K562 (cell line): ENCODE measurements around the gene WNT7A. TPM values are rescaled to one million over a fixed set of nuclear protein-coding genes. Genes with fewer than 3 reads are reported as not detected.

ENCODE experiments used
- ATAC-seq: fragments of 200-7000 bp; cut with Tn5 transposase; 3 replicates; pipeline ENCODE4 v1.9.1; 2020; ENCODE audit warnings: moderate library complexity
- BruUV-seq: library from RNA; stranded (reverse); fragments of 400-500 nt; replicated peaks from 2 replicates; lab custom pipeline; 2021; lab: Mats Ljungman, UMichigan
- CTCF ChIA-PET: fragments of 300-600 bp; formaldehyde crosslinking; extraction: SDS; loops from one replicate; lab custom pipeline; 2021; ENCODE audit warnings: low intra/inter-chr PET ratio; lab: Yijun Ruan, JAX
- POLR2A ChIA-PET: fragments of 300-600, 350-650 bp; sonication (Branson Sonifier 250); formaldehyde crosslinking; extraction: SDS; loops from one replicate; lab custom pipeline; 2021; ENCODE audit warnings: antibody characterized with exemption, inconsistent platforms; lab: Yijun Ruan, JAX
- DNase-seq, 4 experiments: peaks; one replicate each; pipeline versions ENCODE4 v3.0.0 to v3.0.0-alpha.2; 2011 to 2018; ENCODE audit warnings: low spot score in 3 of 4, mixed read lengths in 3 of 4; ENCODE audit errors: extremely low read depth in 1 of 4
- FAIRE-seq: peaks from 2 replicates; lab custom pipeline; 2011; peaks lifted over from hg19 to GRCh38; lab: Jason Lieb, UNC
- H2AFZ ChIP-seq: 2 replicates; pipeline ENCODE4 v1.6.0; 2011; ENCODE audit warnings: low read depth, low read length, control low read depth, inconsistent platforms
- H3K27ac ChIP-seq: fragments of 200-600 bp; 3 replicates; pipeline ENCODE4 v1.8.0; 2011; ENCODE audit warnings: low read depth, mild to moderate bottlenecking, control low read depth, inconsistent platforms, low read length, moderate library complexity, mixed read lengths; ENCODE audit errors: extremely low read depth
- H3K27me3 ChIP-seq, 2 experiments: fragments of 300-600 bp in 1 of 2; 2 replicates in 1 of 2; 3 replicates in 1 of 2; pipeline versions ENCODE4 v1.6.0 to v1.8.0; 2011; ENCODE audit warnings: inconsistent platforms in 2 of 2, low read length in 2 of 2, mild to moderate bottlenecking in 1 of 2, mixed read lengths in 1 of 2, moderate library complexity in 1 of 2; ENCODE audit not compliant: control insufficient read depth in 2 of 2, insufficient read depth in 2 of 2
- H3K36me3 ChIP-seq: fragments of 300-600 bp; 3 replicates; pipeline ENCODE4 v1.8.0; 2011; ENCODE audit warnings: mild to moderate bottlenecking, low read length, inconsistent platforms; ENCODE audit not compliant: control insufficient read depth, insufficient read depth
- H3K4me1 ChIP-seq, 2 experiments: fragments of 200-600 bp in 1 of 2; replicated peaks in 1 of 2; 2 replicates in 1 of 2; 3 replicates in 1 of 2; pipeline versions ENCODE4 v1.5.1 to v1.8.0; 2011; ENCODE audit warnings: inconsistent platforms in 2 of 2, low read length in 2 of 2, mild to moderate bottlenecking in 1 of 2, mixed read lengths in 1 of 2, moderate library complexity in 1 of 2; ENCODE audit not compliant: control insufficient read depth in 2 of 2, insufficient read depth in 2 of 2
- H3K4me2 ChIP-seq: 2 replicates; pipeline ENCODE4 v1.6.1; 2011; ENCODE audit warnings: low read length, control low read depth, inconsistent platforms, mixed read lengths; ENCODE audit not compliant: insufficient read depth
- H3K4me3 ChIP-seq: fragments of 200-600 bp; sonication (generic), shearing (Covaris generic); 2 replicates; pipeline ENCODE4 v1.5.1; 2016; ENCODE audit warnings: control low read depth, inconsistent platforms
- H3K79me2 ChIP-seq: fragments of 200-600 bp; 3 replicates; pipeline ENCODE4 v1.8.0; 2011; ENCODE audit warnings: low read length, inconsistent platforms; ENCODE audit not compliant: control insufficient read depth, insufficient read depth
- H3K9ac ChIP-seq, 2 experiments: 2 replicates each; pipeline versions ENCODE4 v1.6.0 to v1.6.1; 2011; ENCODE audit warnings: low read depth in 2 of 2, low read length in 2 of 2, control low read depth in 1 of 2, inconsistent platforms in 1 of 2, mild to moderate bottlenecking in 1 of 2, mixed read lengths in 1 of 2; ENCODE audit not compliant: insufficient read depth in 1 of 2
- H3K9me1 ChIP-seq: one replicate; pipeline ENCODE4 v1.6.0; 2011; ENCODE audit warnings: inconsistent platforms, mild to moderate bottlenecking, low read length, moderate library complexity; ENCODE audit not compliant: control insufficient read depth, insufficient read depth
- H3K9me3 ChIP-seq: replicated peaks from 2 replicates; pipeline ENCODE4 v1.5.1; 2011; ENCODE audit warnings: low read depth, low read length, inconsistent platforms; ENCODE audit not compliant: control insufficient read depth, insufficient read depth
- H4K20me1 ChIP-seq: replicated peaks from 2 replicates; pipeline ENCODE4 v1.6.1; 2011; ENCODE audit warnings: low read length, inconsistent platforms, mixed read lengths; ENCODE audit not compliant: control insufficient read depth, insufficient read depth
- BDP1 ChIP-seq: IDR thresholded peaks from 3 replicates; pipeline ENCODE4 v1.6.1; 2011; ENCODE audit not compliant: insufficient read length, insufficient read depth
- BRD9 ChIP-seq: fragments of 450-650 bp; IDR thresholded peaks from 2 replicates; pipeline ENCODE4 v1.6.1; 2018; ENCODE audit warnings: low read depth; ENCODE audit not compliant: partially characterized antibody
- CBX8 ChIP-seq: fragments of 200-600 bp; sonication (generic); IDR thresholded peaks from 2 replicates; pipeline ENCODE4 v1.6.1; 2012; ENCODE audit warnings: borderline replicate concordance, mixed run types, low read depth, mild to moderate bottlenecking, moderate library complexity, mixed read lengths, low read length, control low read depth, inconsistent platforms; ENCODE audit not compliant: poor library complexity, severe bottlenecking; ENCODE audit errors: extremely low read depth
- CSDE1 ChIP-seq, 2 experiments: fragments of 450-650 bp; IDR thresholded peaks; 2 replicates each; pipeline ENCODE4 v1.6.1; 2016; ENCODE audit warnings: mild to moderate bottlenecking in 1 of 2
- ETS1 ChIP-seq: conservative IDR thresholded peaks from 2 replicates; pipeline ENCODE4 v1.6.1; 2011; ENCODE audit warnings: low read depth, mild to moderate bottlenecking, low read length; ENCODE audit not compliant: control insufficient read depth
- HCFC1 ChIP-seq: IDR thresholded peaks from 2 replicates; pipeline ENCODE4 v1.6.1; 2012; ENCODE audit warnings: low read depth, low read length, improper control_type of control experiment
- KLF16 ChIP-seq: IDR thresholded peaks from 2 replicates; pipeline ENCODE4 v1.6.1; 2016; ENCODE audit warnings: antibody characterized with exemption
- NFXL1 ChIP-seq: fragments of 450-650 bp; formaldehyde crosslinking; IDR thresholded peaks from 2 replicates; pipeline ENCODE4 v1.4.0; 2021; ENCODE audit warnings: mild to moderate bottlenecking
- POLR2AphosphoS5 ChIP-seq: IDR thresholded peaks from 2 replicates; pipeline ENCODE4 v1.6.1; 2011; ENCODE audit warnings: mild to moderate bottlenecking, low read depth, low read length, moderate library complexity; ENCODE audit not compliant: control insufficient read depth, insufficient read depth
- POU5F1 ChIP-seq: fragments of 150-350 bp; IDR thresholded peaks from 2 replicates; pipeline ENCODE4 v1.6.1; 2014; ENCODE audit warnings: borderline replicate concordance, low read length, low read depth, mild to moderate bottlenecking; ENCODE audit not compliant: partially characterized antibody
- RFX5 ChIP-seq: IDR thresholded peaks from 2 replicates; pipeline ENCODE4 v1.6.1; 2011; ENCODE audit warnings: low read depth, mild to moderate bottlenecking, improper control_type of control experiment, low read length
- TOE1 ChIP-seq, 2 experiments: fragments of 450-650 bp in 1 of 2; sonication (generic) in 1 of 2; formaldehyde crosslinking in 1 of 2; IDR thresholded peaks; 2 replicates each; pipeline versions ENCODE4 v1.7.1 to v1.8.0; 2016 to 2022; ENCODE audit warnings: borderline replicate concordance in 2 of 2, mild to moderate bottlenecking in 2 of 2, antibody characterized with exemption in 1 of 2, inconsistent platforms in 1 of 2, low read depth in 1 of 2, missing genetic modification reagents in 1 of 2, moderate library complexity in 1 of 2
- ZBTB17 ChIP-seq: fragments of 450-650 bp; formaldehyde crosslinking; IDR thresholded peaks from 2 replicates; pipeline ENCODE4 v1.4.0; 2020; ENCODE audit warnings: mild to moderate bottlenecking
- ZNF354B ChIP-seq: fragments of 250-450 bp; sonication (Bioruptor Pico); IDR thresholded peaks from 2 replicates; pipeline ENCODE4 v1.4.0; 2020
- WGBS: fragments of 100-300 bp; shearing (Covaris generic); methylation state at CpG from one replicate; pipeline ENCODE4 v1.1.6; 2016; ENCODE audit warnings: low coverage, mixed read lengths; ENCODE audit not compliant: insufficient coverage; ENCODE audit errors: missing lambda C conversion rate; 5-methylcytosine and 5-hydroxymethylcytosine counted together
- in situ Hi-C: fragments of 300-500 bp; cut with MboI; formaldehyde crosslinking; loops from 4 replicates; pipeline ENCODE4 v1.15.0; 2018; ENCODE audit warnings: inconsistent platforms, mixed read lengths
- intact Hi-C: fragments of 100-400 bp; cut with micrococcal nuclease; formaldehyde crosslinking; loops from 2 replicates; pipeline ENCODE4 v1.14.2; 2022
- polyA plus RNA-seq, 8 experiments: library from polyadenylated mRNA; depleted of rRNA in 4 of 8; stranded (reverse) in 5 of 8; unstranded in 3 of 8; fragments of >200 nt; fragmentation: Nextera tagmentation in 2 of 8; fragmentation: Illumina TruSeq in 1 of 8; extraction: Ambion mirVana in 2 of 8; extraction: Trizol in 1 of 8; gene quantifications; 2 replicates each; pipeline versions ENCODE4 v1.2.1 to v1.2.3, GENCODE V29; 2011 to 2014; ENCODE audit warnings: inconsistent platforms in 1 of 8, missing spikeins in 1 of 8
- total RNA-seq, 7 experiments: library from RNA; depleted of rRNA in 6 of 7; stranded (reverse); fragments of >200 nt in 6 of 7; fragmentation: Illumina TruSeq in 2 of 7; extraction: Trizol in 2 of 7; gene quantifications; 2 replicates each; pipeline versions ENCODE4 v1.2.1 to v1.2.3, GENCODE V29; 2011 to 2021; ENCODE audit warnings: low replicate concordance in 1 of 7

The WNT7A gene
- total and polyA plus RNA-seq, 9 of the 15 experiments (the other 6 are each of a cell fraction or from before 2014, with no cell fraction given): 0.03 TPM; not detected in 8

- no peak overlapping the region for H2AFZ ChIP-seq
- TF ChIP-seq CSDE1 (IDR thresholded peaks at IDR 0.05) (no peak), NFXL1 (CRISPR knock-in tag) (no peak)
- no peak overlapping the region for H3K4me3 ChIP-seq
- no TSS peak for BruUV-seq
- ChIA-PET CTCF (no interaction called here), POLR2A (interaction anchor here (0.6 kb wide), 1 partner anchor 15 kb away, joined by 3 read pairs; no protein-coding TSS in a partner anchor)
- H3K36me3 ChIP-seq: no peaks in the 10 kb centered on the region
- DNase-seq (no peak), ATAC-seq (no peak), FAIRE-seq (no peak)
- WGBS: 1% methylated on average over 7 of the region's 7 CpGs
- no peaks in the 10 kb centered on the region for H3K9me3 ChIP-seq
- peaks cover 4 to 64% of the 10 kb centered on the region in 2 experiments; a peak in 4 of 5 replicates for H3K27me3 ChIP-seq
- H3K4me2 ChIP-seq: no peak overlapping the region
- H3K4me1 ChIP-seq: no peaks in the 10 kb centered on the region
- H3K79me2 ChIP-seq: no peaks in the 10 kb centered on the region
- intact Hi-C loops (loop anchor here (10.0 kb wide), 1 partner anchor 102 kb away; no protein-coding TSS in a partner anchor), in situ Hi-C loops (no loop called here)
- H3K27ac ChIP-seq: no peak overlapping the region
- no peaks in the 10 kb centered on the region; the same call in 1 of the 2 replicates for H4K20me1 ChIP-seq
- H3K9ac ChIP-seq: no peak overlapping the region
- no peaks in the 10 kb centered on the region for H3K9me1 ChIP-seq
These were observed 107.5 kb downstream of the WNT7A start for GRCh38 chr3:13772321-13772745.

DNA sequence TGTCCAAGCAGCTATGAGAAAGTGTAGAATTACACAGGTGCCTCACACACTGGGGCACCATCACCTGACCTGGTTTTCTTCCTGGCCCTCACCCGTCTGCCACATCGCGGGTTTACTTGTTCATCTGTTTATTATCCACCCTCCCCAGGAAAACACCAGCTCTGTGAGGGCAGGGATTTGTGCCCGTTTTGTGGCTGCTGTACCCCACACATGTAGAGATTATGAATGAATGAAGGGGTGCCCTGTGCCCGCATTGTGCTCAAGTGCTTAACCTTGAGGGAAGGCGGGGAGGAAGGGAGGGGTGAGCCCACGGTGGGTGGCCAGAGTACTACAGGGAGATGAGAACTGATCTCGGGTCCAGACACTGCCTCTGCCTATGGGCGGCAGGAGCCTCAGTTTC is 108.4 kb downstream of the WNT7A start:
- intact Hi-C loops: loop anchor here (10.0 kb wide), 1 partner anchor 103 kb away; no protein-coding TSS in a partner anchor
- no TSS peak for BruUV-seq
- Histone ChIP-seq H3K9ac (no peak overlapping the region), H3K79me2 (no peaks in the 10 kb centered on the region), H4K20me1 (no peaks in the 10 kb centered on the region; the same call in 1 of the 2 replicates)
- TF ChIP-seq CBX8 (no peak), BDP1 (no peak), TOE1 (IDR thresholded peaks at IDR 0.05; ENCODE audit: borderline replicate concordance) (no peak), TOE1 (CRISPR knock-in tag; IDR thresholded peaks at IDR 0.05; ENCODE audit: borderline replicate concordance, low read depth) (no peak), KLF16 (no peak), ZBTB17 (CRISPR knock-in tag) (no peak), RFX5 (no peak), POU5F1 (no peak), BRD9 (no peak), HCFC1 (no peak), ETS1 (no peak), POLR2AphosphoS5 (no peak), ZNF354B (CRISPR knock-in tag) (no peak)
- TF ChIP-seq, all 486 proteins: peak for 0
- H3K27me3 ChIP-seq: peaks cover 4 to 69% of the 10 kb centered on the region in 2 experiments; a peak in 4 of 5 replicates
- ChIA-PET CTCF (no interaction called here), POLR2A (no interaction called here)
- H3K36me3 ChIP-seq: no peaks in the 10 kb centered on the region
- H3K9me1 ChIP-seq: no peaks in the 10 kb centered on the region
- ATAC-seq (no peak), FAIRE-seq (no peak), DNase-seq (no peak)
- in situ Hi-C loops: no loop called here
- no peak overlapping the region for H2AFZ ChIP-seq
- whole genome bisulfite sequencing: 0% methylated on average over 9 of the region's 9 CpGs
- no peak overlapping the region for H3K4me3 ChIP-seq
- no peaks in the 10 kb centered on the region for H3K4me1 ChIP-seq
- no peak overlapping the region for H3K4me2 ChIP-seq
- H3K27ac ChIP-seq: no peak overlapping the region
- no peaks in the 10 kb centered on the region for H3K9me3 ChIP-seq
